ENCODE measurements around the gene ELN.
"Not testable (repeated sequence)": the region's sequence is repeated elsewhere in the genome, so short reads cannot be mapped to it uniquely, and the experiment has no call there.

ELN gene

DNA sequence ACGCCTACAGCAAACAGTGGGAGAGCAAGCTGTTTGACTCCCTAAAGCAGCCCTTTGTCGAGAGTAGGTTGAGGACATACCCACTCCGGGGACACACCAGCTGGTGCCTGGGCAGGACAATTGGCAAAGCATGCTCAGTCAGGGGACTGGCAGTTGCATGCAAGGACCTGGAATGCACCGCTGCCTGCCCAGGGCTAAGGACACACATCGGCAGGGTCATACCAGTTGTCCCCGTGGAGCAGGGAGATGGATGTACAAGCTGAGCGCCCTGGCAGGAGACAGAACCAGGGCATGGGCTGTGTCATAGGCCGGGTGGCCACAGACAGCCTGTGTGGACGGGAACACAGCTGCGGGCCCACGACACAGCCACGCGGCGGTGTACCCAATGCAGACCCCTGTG, 18.3 kb upstream of the ELN start:
- Histone ChIP-seq H3K27me3 (replicated peaks) (no peaks in the 10 kb centered on the region), H3K36me3 (replicated peaks) (no peaks in the 10 kb centered on the region), H3K4me3 (ENCODE audit: low read depth, low read length) (no peak overlapping the region), H3K27ac (no peak overlapping the region)
- no peak for DNase-seq
- in situ Hi-C loops (cut with HindIII; ENCODE audit: low pct_ligation_motif_present, low sequenced_read_pairs), result no loop called here
- TF ChIP-seq, protein P1, sequence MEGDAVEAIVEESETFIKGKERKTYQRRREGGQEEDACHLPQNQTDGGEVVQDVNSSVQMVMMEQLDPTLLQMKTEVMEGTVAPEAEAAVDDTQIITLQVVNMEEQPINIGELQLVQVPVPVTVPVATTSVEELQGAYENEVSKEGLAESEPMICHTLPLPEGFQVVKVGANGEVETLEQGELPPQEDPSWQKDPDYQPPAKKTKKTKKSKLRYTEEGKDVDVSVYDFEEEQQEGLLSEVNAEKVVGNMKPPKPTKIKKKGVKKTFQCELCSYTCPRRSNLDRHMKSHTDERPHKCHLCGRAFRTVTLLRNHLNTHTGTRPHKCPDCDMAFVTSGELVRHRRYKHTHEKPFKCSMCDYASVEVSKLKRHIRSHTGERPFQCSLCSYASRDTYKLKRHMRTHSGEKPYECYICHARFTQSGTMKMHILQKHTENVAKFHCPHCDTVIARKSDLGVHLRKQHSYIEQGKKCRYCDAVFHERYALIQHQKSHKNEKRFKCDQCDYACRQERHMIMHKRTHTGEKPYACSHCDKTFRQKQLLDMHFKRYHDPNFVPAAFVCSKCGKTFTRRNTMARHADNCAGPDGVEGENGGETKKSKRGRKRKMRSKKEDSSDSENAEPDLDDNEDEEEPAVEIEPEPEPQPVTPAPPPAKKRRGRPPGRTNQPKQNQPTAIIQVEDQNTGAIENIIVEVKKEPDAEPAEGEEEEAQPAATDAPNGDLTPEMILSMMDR (IDR thresholded peaks at IDR 0.05; ENCODE audit: low read depth, low read length, missing control alignments), result no peak

DNA sequence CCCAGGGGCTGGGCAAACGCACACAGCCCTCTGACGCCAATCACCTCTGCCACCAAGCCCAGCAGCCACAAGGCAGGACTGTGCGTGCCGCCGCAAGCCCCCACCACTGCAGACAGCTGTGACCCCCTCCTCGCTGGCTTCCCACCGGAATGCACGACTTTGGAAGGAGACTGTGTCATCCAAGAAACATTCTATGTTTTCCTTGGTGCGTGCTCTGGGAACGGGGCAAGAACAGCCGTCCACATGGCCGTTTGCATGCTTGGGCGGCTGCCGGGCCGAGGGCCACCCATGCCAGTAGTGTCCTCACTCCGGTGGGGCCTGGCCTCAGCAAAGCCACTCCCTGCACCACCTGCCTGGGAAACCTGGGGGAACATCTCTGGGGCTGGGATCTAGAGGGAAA, 17.6 kb upstream of the ELN start:
- Histone ChIP-seq H3K27ac (no peak overlapping the region), H3K27me3 (replicated peaks) (no peaks in the 10 kb centered on the region), H3K36me3 (replicated peaks) (no peaks in the 10 kb centered on the region), H3K4me3 (ENCODE audit: low read depth, low read length) (no peak overlapping the region)
- TF ChIP-seq, protein P1 (IDR thresholded peaks at IDR 0.05; ENCODE audit: low read depth, low read length, missing control alignments), result no peak
- DNase-seq, result peak; percentile 67
- in situ Hi-C loops (cut with HindIII; ENCODE audit: low pct_ligation_motif_present, low sequenced_read_pairs), result no loop called here

DNA sequence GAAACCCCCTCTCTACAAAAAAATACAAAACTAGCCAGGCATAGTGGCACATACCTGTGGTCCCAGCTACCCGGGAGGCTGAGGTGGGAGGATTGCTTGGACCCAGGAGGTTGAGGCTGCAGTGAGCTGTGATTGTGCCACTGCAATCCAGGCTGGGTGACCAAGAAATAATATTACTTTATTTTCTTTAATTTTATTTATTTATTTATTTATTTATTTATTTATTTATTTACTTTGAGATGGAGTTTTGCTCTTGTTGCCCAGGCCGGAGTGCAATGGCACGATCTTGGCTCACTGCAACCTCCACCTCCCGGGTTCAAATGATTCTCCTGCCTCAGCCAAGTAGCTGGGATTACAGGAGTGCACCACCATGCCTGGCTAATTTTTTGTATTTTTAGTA, 16.6 kb upstream of the ELN start:
- H3K36me3 ChIP-seq (replicated peaks); H3K27me3 ChIP-seq (replicated peaks); in situ Hi-C loops (cut with HindIII; ENCODE audit: low pct_ligation_motif_present, low sequenced_read_pairs); H3K4me3 ChIP-seq (ENCODE audit: low read depth, low read length); DNase-seq; H3K27ac ChIP-seq: not testable (repeated sequence)

DNA sequence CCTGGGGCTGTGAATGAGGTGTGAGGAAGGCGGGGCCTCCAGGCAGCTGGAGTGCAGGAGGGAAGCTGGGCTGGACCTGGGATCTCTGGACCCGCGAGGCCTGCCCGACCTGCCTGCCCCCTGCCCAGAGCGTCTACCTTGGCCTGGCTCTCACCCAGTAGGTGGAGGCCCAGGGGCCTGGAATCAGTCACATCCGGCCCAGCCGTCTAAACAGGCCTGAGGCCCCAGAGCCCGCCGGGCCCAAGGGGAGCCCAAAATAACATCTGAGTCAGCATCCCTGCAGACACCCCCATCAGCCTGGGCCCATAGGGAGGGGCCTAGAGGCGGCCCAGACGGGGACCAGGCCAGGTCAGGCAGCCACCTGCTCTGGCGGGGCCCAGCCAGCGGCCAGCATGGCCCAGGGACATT, 15.1 kb upstream of the ELN start:
- Histone ChIP-seq H3K27me3 (replicated peaks) (no peaks in the 10 kb centered on the region), H3K36me3 (replicated peaks) (no peaks in the 10 kb centered on the region), H3K27ac (no peak overlapping the region), H3K4me3 (ENCODE audit: low read depth, low read length) (no peak overlapping the region)
- in situ Hi-C loops (cut with HindIII; ENCODE audit: low pct_ligation_motif_present, low sequenced_read_pairs), result no loop called here
- DNase-seq, result peak; percentile 46
- TF ChIP-seq, protein P1 (IDR thresholded peaks at IDR 0.05; ENCODE audit: low read depth, low read length, missing control alignments), result no peak

DNA sequence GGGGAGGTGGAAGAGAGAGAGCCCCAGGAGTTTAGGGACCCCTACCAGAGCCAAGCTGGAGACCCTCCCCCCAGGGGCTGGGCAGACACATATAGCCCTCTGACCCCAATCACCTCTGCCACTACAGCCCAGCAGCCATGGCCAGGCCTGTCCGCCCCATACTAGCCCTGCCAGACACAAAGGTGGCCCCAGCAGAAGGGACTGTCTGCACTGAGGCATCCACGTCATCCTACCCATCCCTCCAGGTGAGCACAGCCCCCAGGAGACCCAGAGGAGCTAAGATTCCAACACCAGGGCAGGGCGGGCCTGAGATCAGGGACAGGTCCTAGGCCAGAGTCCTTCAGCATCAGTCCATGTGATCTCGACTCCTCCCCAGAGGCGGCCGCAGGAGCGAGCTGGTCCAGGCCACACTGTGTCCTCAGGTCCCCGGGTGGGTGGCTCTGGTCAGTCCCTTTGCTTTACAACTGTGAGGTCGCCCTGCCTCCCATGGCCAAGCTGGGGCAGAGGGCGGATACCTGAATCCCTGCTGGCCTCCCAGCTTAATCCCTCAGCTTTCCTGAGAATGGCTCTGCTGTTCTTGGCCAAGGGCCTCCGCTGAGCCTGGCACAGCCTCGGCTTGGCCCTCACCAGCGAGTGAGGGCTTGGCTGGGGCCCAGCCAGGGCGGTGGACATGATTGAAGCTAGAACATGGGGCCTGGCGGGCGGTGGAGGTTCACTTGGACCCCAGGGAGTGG, 14.3 kb upstream of the ELN start:
- no peaks in the 10 kb centered on the region for H3K36me3 ChIP-seq (replicated peaks)
- H3K27ac ChIP-seq, result no peak overlapping the region
- TF ChIP-seq, protein P1 (IDR thresholded peaks at IDR 0.05; ENCODE audit: low read depth, low read length, missing control alignments), result no peak
- in situ Hi-C loops (cut with HindIII; ENCODE audit: low pct_ligation_motif_present, low sequenced_read_pairs), result no loop called here
- DNase-seq, result no peak
- no peak overlapping the region for H3K4me3 ChIP-seq (ENCODE audit: low read depth, low read length)
- no peaks in the 10 kb centered on the region for H3K27me3 ChIP-seq (replicated peaks)

DNA sequence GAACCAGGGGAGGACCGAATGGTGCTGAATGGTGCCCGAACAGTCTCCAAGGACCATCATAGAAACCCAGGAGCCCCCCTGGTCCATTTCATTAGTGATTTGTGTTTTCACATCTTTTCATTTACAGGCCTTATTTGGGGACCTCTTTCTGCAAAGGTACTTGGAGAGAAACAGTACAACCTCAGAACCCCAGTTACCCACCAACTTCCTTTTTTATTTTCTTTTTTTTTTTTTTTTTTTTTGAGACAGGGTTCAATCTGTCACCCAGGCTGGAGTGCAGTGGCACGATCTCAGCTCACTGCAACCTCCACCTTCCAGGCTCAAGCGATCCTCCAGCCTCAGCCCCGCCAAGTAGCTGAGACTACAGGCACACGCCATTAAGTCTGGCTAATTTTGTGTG, 13.0 kb upstream of the ELN start:
- TF ChIP-seq, protein P1 (IDR thresholded peaks at IDR 0.05; ENCODE audit: low read depth, low read length, missing control alignments), result no peak
- no peak for DNase-seq
- in situ Hi-C loops (cut with HindIII; ENCODE audit: low pct_ligation_motif_present, low sequenced_read_pairs), result no loop called here
- no peaks in the 10 kb centered on the region for H3K27me3 ChIP-seq (replicated peaks)
- no peaks in the 10 kb centered on the region for H3K36me3 ChIP-seq (replicated peaks)
- H3K27ac ChIP-seq, result no peak overlapping the region
- H3K4me3 ChIP-seq (ENCODE audit: low read depth, low read length), result no peak overlapping the region

Measured in brain microvascular endothelial cell (primary cell).